Lower leg skin (tissue), 4 donors: ENCODE data around the gene RPS27. TPM values are rescaled to one million over a fixed set of nuclear protein-coding genes. Genes with fewer than 3 reads are reported as not detected.

Experiments
- DNase-seq, 2 donors: peaks; one replicate each; pipeline ENCODE4 v3.0.0-alpha.2; 2019; ENCODE audit warnings: low spot score in 2 of 2
- H3K4me3 ChIP-seq: fragments of 200-600 bp; sonication (generic); 2 replicates; pipeline ENCODE4 v1.5.1; 2017; ENCODE audit warnings: mild to moderate bottlenecking, low read depth; ENCODE audit not compliant: poor library complexity, severe bottlenecking
- POLR2A ChIP-seq, 2 donors: fragments of 450-650 bp; IDR thresholded peaks; one replicate each; pipeline ENCODE4 v1.6.1; 2016 to 2017; ENCODE audit warnings: antibody characterized with exemption in 2 of 2, mild to moderate bottlenecking in 1 of 2, moderate library complexity in 1 of 2
- WGBS, 2 donors: methylation state at CpG; one replicate each; pipeline ENCODE4 v1.1.5; 2018; 5-methylcytosine and 5-hydroxymethylcytosine counted together
- intact Hi-C: fragments of 100-400 bp; cut with DNase I; formaldehyde crosslinking; loops from one replicate; pipeline ENCODE4 v1.15.0; 2023; ENCODE audit warnings: low total_unique reads
- total RNA-seq, 4 donors: library from RNA; depleted of rRNA; stranded (reverse); fragments of >200 nt; gene quantifications; one replicate each; pipeline ENCODE4 v1.1.0, GENCODE V29; 2016
- TF ChIP-seq, protein P1 (sequence below), 3 donors: fragments of 450-650 bp; IDR thresholded peaks; one replicate each; pipeline ENCODE4 v1.5.1; 2016; ENCODE audit warnings: antibody characterized with exemption in 3 of 3, mild to moderate bottlenecking in 3 of 3, moderate library complexity in 2 of 3

Gene RPS27
- total RNA-seq, 4 donors from 2014 or later: 2,137 to 3,917 (median 3,283) TPM

DNA sequence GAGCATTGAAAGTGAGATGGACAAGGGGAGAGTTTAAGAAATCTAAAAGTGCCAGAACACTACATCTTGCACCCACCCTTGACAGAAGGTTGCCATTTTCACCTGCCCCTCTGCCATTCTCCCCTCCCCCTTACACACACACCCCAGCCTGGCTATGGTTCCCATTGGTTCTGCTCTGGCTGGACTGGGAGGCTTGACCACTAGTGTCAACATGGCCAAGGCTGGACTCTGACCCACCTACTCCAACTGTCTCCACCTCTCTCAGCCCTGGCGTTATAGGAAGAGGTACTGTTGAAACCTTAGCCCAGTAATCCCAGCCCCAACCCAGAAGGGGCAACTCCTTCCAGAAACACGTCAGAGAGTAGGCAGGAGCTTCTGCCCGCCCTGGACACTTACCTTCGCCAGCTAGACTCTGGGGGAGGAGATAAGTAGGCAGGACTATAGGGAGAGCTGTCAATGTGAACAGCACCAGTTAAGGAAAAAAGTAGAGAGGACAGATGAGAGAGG, 36.6 kb upstream of the RPS27 start:
- DNase-seq: no peak
- intact Hi-C loops: no loop called here
- H3K4me3 ChIP-seq: no peak overlapping the region
- whole genome bisulfite sequencing, 2 donors: 75 to 86% methylated on average over 4 of the region's 4 CpGs
- no peak for TF ChIP-seq POLR2A (IDR thresholded peaks at IDR 0.05)
- TF ChIP-seq, protein P1, sequence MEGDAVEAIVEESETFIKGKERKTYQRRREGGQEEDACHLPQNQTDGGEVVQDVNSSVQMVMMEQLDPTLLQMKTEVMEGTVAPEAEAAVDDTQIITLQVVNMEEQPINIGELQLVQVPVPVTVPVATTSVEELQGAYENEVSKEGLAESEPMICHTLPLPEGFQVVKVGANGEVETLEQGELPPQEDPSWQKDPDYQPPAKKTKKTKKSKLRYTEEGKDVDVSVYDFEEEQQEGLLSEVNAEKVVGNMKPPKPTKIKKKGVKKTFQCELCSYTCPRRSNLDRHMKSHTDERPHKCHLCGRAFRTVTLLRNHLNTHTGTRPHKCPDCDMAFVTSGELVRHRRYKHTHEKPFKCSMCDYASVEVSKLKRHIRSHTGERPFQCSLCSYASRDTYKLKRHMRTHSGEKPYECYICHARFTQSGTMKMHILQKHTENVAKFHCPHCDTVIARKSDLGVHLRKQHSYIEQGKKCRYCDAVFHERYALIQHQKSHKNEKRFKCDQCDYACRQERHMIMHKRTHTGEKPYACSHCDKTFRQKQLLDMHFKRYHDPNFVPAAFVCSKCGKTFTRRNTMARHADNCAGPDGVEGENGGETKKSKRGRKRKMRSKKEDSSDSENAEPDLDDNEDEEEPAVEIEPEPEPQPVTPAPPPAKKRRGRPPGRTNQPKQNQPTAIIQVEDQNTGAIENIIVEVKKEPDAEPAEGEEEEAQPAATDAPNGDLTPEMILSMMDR (IDR thresholded peaks at IDR 0.05): no peak

DNA sequence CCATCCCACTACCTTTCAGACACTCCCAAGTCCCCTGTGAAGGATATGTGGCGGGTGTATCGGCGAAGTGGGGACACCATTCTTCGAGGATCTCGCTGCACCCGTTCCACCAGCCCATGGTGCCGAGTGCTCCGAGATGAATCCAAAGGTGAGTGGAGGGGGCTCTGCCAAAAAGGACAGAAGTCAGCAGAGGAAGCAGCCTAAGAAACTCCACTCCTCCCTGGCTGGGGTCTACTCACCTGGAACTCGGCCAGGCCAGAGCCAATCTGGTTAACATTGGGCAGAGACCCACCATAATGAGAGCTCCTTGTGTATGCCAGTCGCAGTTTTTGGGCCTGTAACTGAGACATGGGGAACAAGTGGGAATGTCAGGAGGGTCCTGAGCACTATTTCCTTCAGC, 35.7 kb upstream of the RPS27 start:
- H3K4me3 ChIP-seq: no peak overlapping the region
- no peak for TF ChIP-seq POLR2A (IDR thresholded peaks at IDR 0.05)
- TF ChIP-seq, protein P1 (IDR thresholded peaks at IDR 0.05): no peak
- WGBS, 2 donors: 93 to 96% methylated on average over 10 of the region's 10 CpGs
- no peak for DNase-seq
- intact Hi-C loops: no loop called here

DNA sequence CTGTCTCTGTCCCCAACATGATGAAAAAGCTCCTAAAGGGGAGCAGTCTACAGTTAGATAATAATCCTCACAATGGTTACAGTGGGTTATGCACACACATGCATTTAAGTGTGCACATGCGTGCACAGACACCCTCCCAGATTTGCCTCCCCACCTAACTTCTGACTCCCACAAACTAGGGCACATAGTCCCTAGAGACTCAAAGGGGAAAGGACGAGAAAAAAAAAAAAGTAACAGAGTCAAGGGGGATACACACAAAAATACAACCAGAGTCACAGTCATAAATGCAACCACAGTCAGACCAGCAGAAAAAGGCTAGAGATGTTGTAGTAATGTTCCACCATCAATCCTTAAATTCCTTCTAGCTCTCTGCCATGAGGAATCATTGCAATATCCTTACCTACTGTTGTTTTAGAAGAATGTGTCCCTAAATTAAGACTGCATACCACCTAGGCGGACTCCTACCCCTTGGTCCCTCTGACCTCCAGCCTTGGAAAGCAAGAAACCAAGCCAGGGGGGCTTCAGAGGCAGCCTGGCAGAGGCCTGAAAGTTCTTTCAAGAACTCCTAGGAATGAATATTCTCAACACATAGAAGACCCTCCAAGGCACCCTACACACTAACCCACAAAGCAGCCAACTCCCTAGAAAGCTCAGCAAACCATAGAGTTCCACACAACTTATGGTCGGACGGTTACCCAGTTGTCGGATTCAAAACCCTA, 33.4 kb upstream of the RPS27 start:
- WGBS, 2 donors: 22 to 31% methylated on average over 6 of the region's 6 CpGs
- TF ChIP-seq, protein P1 (IDR thresholded peaks at IDR 0.05): no peak
- no peak for TF ChIP-seq POLR2A (IDR thresholded peaks at IDR 0.05)
- intact Hi-C loops: no loop called here

DNA sequence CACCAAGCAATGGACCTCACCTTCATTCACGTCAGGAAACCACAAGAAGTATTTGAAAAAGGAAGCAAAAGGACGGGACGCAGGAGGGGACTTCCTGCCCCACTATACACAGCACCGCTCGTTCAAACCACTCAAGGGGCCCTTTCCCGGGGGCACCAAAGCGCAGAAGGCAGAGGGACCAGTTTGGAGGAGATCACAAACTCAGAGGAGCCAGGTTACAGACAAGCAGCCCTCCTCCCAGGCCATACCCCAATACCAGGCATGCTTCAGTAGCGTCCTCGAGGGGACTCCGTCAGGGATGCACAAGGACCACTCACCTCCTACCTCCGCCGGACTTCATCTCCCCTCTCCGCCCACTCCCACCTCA, 32.8 kb upstream of the RPS27 start:
- intact Hi-C loops: no loop called here

More for the DNA sequence above, 33.4 kb upstream of the RPS27 start:
- peak overlapping the region; percentile 87 for H3K4me3 ChIP-seq
- no peak for DNase-seq

DNA sequence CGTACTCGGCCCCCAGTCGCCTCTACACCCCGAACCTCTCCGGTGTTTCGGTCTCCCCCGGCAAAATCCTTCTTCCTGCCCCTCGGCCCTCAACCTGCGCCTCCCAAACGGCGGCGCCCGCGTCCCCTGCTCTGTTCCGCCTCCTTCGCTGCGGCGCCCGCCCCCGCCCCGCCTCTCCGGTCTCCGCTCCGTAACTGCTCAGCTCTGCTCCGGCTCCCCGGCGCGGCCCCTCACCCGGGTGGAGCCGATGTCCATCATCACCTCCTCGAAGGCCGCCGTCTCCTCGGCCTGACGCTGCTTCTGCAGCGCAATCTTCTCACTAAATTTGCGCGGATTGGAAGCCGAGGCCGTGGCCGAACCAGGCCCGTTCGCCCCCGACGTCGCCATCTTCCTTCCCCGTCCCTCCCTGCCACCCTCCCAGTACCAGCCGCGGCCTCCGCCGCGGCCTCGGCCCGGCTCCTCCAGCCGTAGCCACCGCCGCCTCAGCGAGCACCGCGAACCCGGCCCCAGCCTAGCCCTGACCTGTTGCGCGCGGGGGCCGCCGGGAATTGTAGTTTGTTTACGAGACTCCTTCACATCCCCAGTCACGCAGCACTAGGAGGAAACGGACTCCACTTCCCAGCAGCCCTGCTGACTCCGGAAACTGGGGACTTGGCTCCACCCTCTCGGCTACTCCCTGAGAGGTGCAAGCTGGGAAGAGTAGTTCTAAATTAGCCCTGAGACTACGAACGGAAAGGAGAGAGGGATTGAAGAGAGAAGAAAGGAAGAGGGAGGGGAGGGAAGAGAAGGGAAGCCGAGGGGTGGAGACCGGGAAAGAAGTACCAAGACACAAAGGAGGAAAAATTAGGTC, 32.2 kb upstream of the RPS27 start, which contains the start of gene CRTC2:
TSS of gene CRTC2 (minus strand) at position 502 of the 850 bp plus-strand sequence. CDS start at position 387, 115 bp downstream.
- peak within 1 kb of the TSS; percentile 87 for H3K4me3 ChIP-seq
- 0 to 1% methylated on average over 69 to 71 of the region's 75 CpGs for WGBS, 2 donors
- peak; percentile 99 to 100 for DNase-seq
- TF ChIP-seq POLR2A (IDR thresholded peaks at IDR 0.05): peak in 1 of 2 donors; percentile 66
- TF ChIP-seq, protein P1 (IDR thresholded peaks at IDR 0.05): no peak
- intact Hi-C loops: no loop called here

More for the DNA sequence above, 32.8 kb upstream of the RPS27 start:
- DNase-seq: no peak
- 0 to 1% methylated on average over 13 of the region's 13 CpGs for WGBS, 2 donors
- H3K4me3 ChIP-seq: peak overlapping the region; percentile 87
- no peak for TF ChIP-seq POLR2A (IDR thresholded peaks at IDR 0.05)
- TF ChIP-seq, protein P1 (IDR thresholded peaks at IDR 0.05): no peak
